BJ (cell line): ENCODE measurements around the gene CDC42EP4. TPM values are rescaled to one million over a fixed set of nuclear protein-coding genes. Genes with fewer than 3 reads are reported as not detected.
A peak's percentile ranks its signal among the peaks of the same experiment; 100 is the strongest.
"Not testable (repeated sequence)": the region's sequence is repeated elsewhere in the genome, so short reads cannot be mapped to it uniquely, and the experiment has no call there.

Experiments
- CTCF ChIA-PET: fragments of 350-600 bp; formaldehyde crosslinking; extraction: SDS; loops from one replicate; lab custom pipeline; 2021; ENCODE audit warnings: antibody characterized with exemption, inconsistent platforms; lab: Yijun Ruan, JAX
- POLR2A ChIA-PET: fragments of 300-600 bp; sonication (Branson Sonifier 250); formaldehyde crosslinking; extraction: SDS; loops from one replicate; lab custom pipeline; 2021; ENCODE audit warnings: antibody characterized with exemption; lab: Charles Lee
- DNase-seq: peaks from one replicate; pipeline ENCODE4 v3.0.0-alpha.2; 2011; ENCODE audit warnings: low read depth
- H3K27me3 ChIP-seq: 2 replicates; pipeline ENCODE4 v1.6.0; 2011; ENCODE audit warnings: low read length; ENCODE audit not compliant: control insufficient read depth, insufficient read depth
- H3K36me3 ChIP-seq: 2 replicates; pipeline ENCODE4 v1.5.1; 2011; ENCODE audit warnings: low read length; ENCODE audit not compliant: control insufficient read depth, insufficient read depth
- H3K4me3 ChIP-seq: 2 replicates; pipeline ENCODE4 v1.5.1; 2011; ENCODE audit warnings: low read depth, mild to moderate bottlenecking, control low read depth, low read length
- CTCF ChIP-seq: IDR thresholded peaks from 2 replicates; pipeline ENCODE4 v1.5.1; 2011; ENCODE audit warnings: low read depth, mild to moderate bottlenecking, control low read depth, inconsistent platforms, low read length, moderate library complexity; ENCODE audit not compliant: insufficient read depth
- polyA plus RNA-seq: library from polyadenylated mRNA; depleted of rRNA; stranded (reverse); fragments of >200 nt; gene quantifications from 2 replicates; pipeline ENCODE4 v1.2.3, GENCODE V29; 2011

Gene CDC42EP4
- polyA plus RNA-seq, 1 experiment: 28.0 TPM

DNA sequence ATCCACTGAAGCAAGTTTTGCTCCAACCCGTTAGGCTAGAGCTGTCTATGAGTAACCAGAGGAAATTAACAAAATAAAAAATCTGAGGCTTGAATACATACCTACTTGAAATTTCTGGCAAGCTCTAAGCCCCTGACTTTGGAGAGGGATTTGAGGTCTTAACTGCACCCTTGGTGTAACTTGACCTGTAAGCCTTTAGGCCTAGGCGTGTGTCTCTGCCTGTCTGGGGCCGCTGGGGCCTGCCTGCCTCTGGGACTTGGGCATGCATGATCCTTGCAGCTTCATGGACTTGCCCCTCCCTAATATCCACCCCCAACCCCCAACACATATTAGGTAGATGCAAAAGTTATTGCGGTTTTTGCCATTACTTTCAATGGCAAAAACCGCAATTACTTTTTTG, 3.7 kb upstream of the CDC42EP4 start:
- no peak for DNase-seq
- ChIA-PET POLR2A (no interaction called here), CTCF (no interaction called here)
- no peaks in the 10 kb centered on the region for H3K27me3 ChIP-seq
- H3K36me3 ChIP-seq: no peaks in the 10 kb centered on the region
- TF ChIP-seq CTCF: no peak
- no peak overlapping the region for H3K4me3 ChIP-seq

DNA sequence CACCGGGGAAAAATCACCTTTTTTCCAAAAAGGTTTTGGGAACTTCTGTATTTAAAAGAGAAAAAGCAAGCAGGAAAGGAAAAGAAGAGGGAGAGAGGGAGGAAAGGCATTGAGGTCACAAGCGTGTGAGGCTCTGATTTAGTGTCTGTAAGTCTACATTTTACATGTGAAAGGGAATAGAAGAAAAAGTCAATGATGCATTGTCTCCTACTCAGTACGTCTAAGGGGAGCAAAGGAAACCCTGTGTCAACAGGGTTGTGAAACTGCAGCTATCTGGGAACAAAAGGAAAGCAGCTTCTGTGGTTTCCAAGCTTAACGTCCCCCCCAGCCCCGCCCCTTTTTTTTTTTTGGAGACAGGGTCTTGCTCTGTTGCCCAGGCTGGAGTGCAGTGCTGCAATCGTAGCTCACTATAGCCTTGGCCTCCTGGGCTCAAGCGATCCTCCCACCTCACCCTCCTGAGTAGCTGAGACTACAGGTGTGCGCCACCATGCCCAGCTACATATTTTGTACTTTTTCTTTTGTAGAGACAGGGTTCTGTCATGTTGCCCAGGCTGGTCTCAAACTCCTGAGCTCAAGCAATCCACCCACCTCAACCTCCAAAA, 1.8 kb upstream of the CDC42EP4 start:
- TF ChIP-seq CTCF: no peak
- DNase-seq: no peak
- H3K4me3 ChIP-seq: no peak overlapping the region
- H3K36me3 ChIP-seq: no peaks in the 10 kb centered on the region
- CTCF ChIA-PET: interaction anchor here (0.9 kb wide), 1 partner anchor 66 kb away, joined by 3 read pairs; no protein-coding TSS in a partner anchor
- POLR2A ChIA-PET: no interaction called here
- H3K27me3 ChIP-seq: no peaks in the 10 kb centered on the region

- H3K36me3 ChIP-seq, H3K4me3 ChIP-seq, POLR2A ChIA-PET, DNase-seq, H3K27me3 ChIP-seq: not testable (repeated sequence)
- CTCF ChIA-PET: interaction anchor here (0.8 to 9.6 kb wide), 4 partner anchors 25 to 84 kb away, joined by 3 to 114 read pairs (median 12); no protein-coding TSS in a partner anchor
Observed at GRCh38 chr17:73312887-73313286, 1.1 kb upstream of the CDC42EP4 start.

- CTCF ChIA-PET: interaction anchor here (1.0 to 9.6 kb wide), 10 partner anchors 14 to 57 kb away, joined by 3 to 114 read pairs (median 6); no protein-coding TSS in a partner anchor
- POLR2A ChIA-PET: no interaction called here
- H3K36me3 ChIP-seq: 0 out of 2 replicates have a peak, but pooled peaks cover 3% of the 10 kb centered on the region
- no peak for DNase-seq
- H3K27me3 ChIP-seq: no peaks in the 10 kb centered on the region
- H3K4me3 ChIP-seq: peak overlapping the region; percentile 99
- no peak for TF ChIP-seq CTCF
Observed at GRCh38 chr17:73311428-73311780, 397 bp downstream of the CDC42EP4 start.

DNA sequence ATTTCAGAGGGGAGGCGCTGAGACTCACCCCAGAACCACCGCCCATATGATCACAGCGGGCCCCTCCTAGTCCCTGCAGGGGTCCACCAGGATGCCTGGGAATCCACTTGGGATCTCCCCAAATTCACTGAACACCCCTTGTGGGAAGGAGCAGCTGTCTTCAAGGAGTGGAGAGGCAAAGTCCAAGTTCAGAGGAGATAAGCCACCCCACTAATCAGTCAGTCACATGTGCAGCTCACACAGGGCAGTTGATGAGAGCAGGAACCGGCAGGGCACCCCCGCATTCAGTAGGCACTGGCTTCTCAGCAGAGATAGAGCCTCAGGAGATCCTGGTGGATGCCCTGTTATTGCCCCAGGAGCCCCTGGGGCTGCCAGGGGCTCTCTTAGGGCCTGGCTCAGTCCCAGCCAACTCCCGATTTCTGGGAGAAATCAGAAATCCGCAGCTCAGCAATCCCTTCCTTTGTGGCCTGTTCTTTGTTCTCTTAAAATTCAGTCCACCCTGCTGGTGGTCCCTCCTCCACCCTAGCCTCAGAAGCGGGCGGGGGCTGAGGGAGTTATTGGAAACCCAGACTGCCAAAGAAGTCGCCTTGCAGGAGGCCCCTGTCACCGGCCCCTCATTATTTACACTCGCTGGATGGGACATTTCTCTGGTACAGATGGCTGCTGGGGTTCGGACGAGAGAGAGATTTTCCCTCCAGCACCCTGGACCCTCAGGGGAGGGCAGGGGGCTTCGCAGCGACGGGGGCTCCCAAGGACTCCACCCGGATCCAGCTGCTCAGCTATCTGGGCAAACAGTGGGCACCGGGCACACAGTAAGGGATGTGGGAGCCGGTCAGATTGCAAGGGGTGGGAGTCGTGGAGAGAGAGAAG, 1.8 kb downstream of the CDC42EP4 start:
- DNase-seq: no peak
- ChIA-PET CTCF (interaction anchor here (0.8 to 9.6 kb wide), 19 partner anchors 7 to 60 kb away, joined by 3 to 114 read pairs (median 4); no protein-coding TSS in a partner anchor), POLR2A (interaction anchor here (0.5 kb wide), 1 partner anchor 119 kb away, joined by 3 read pairs; no protein-coding TSS in a partner anchor)
- 0 out of 2 replicates have a peak, but pooled peaks cover 3% of the 10 kb centered on the region for H3K36me3 ChIP-seq
- TF ChIP-seq CTCF: no peak
- H3K27me3 ChIP-seq: no peaks in the 10 kb centered on the region
- H3K4me3 ChIP-seq: peak overlapping the region; percentile 99

DNA sequence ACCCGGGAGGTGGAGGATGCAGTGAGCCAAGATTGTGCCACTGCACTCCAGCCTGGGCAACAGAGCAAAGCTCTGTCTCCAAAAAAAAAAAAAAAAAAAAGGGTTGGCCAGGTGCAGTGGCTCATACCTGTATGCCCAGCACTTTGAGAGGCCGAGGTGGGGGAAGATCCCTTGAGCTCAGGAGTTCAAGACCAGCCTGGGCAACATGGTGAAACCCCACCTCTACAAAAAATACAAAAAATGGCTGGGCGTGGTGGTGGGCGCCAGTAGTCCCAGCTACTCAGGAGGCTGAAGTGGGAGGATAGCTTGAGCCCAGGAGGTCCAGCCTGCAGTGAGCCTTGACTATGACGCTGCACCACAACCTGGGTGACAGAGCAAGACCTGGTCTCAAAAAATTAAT, 2.8 kb downstream of the CDC42EP4 start:
- DNase-seq, H3K36me3 ChIP-seq, H3K27me3 ChIP-seq, POLR2A ChIA-PET: not testable (repeated sequence)
- CTCF ChIA-PET: interaction anchor here (0.7 to 9.6 kb wide), 8 partner anchors 8 to 68 kb away, joined by 3 to 114 read pairs (median 3); no protein-coding TSS in a partner anchor
- H3K4me3 ChIP-seq: peak overlapping the region; percentile 27; the same call in 1 of the 2 replicates
